HepG2 (cell line): ENCODE measurements around the gene CAPN8. TPM values are rescaled to one million over a fixed set of nuclear protein-coding genes. Genes with fewer than 3 reads are reported as not detected.

Experiments
- ATAC-seq: fragments of 200-7000 bp; cut with Tn5 transposase; 3 replicates; pipeline ENCODE4 v1.9.1; 2020; ENCODE audit warnings: mild to moderate bottlenecking, moderate library complexity
- BruUV-seq: library from RNA; stranded (reverse); fragments of 400-500 nt; replicated peaks from 2 replicates; lab custom pipeline; 2021; lab: Mats Ljungman, UMichigan
- CTCF ChIA-PET: fragments of 300-600 bp; formaldehyde crosslinking; extraction: SDS; loops from one replicate; lab custom pipeline; 2021; ENCODE audit warnings: low total read pairs, inconsistent platforms, low intra/inter-chr PET ratio; lab: Yijun Ruan, JAX
- POLR2A ChIA-PET: fragments of 350-600 bp; sonication (Branson Sonifier 250); formaldehyde crosslinking; loops from one replicate; lab custom pipeline; 2020; ENCODE audit warnings: antibody characterized with exemption, inconsistent platforms; lab: Yijun Ruan, JAX
- DNase-seq: peaks from one replicate; pipeline ENCODE4 v3.0.0-alpha.2; 2015; ENCODE audit warnings: low spot score
- FAIRE-seq: peaks from 3 replicates; lab custom pipeline; 2011; peaks lifted over from hg19 to GRCh38; lab: Jason Lieb, UNC
- H2AFZ ChIP-seq: one replicate; pipeline ENCODE4 v1.6.1; 2011; ENCODE audit warnings: low read length, inconsistent platforms
- H3K27ac ChIP-seq: fragments of 300-600 bp; 3 replicates; pipeline ENCODE4 v1.8.0; 2011; ENCODE audit warnings: mixed run types, mild to moderate bottlenecking, mixed read lengths, low read length, inconsistent platforms; ENCODE audit not compliant: insufficient read depth; ENCODE audit errors: extremely low read length
- H3K27me3 ChIP-seq, 2 experiments: fragments of 200-600 bp in 1 of 2; 2 replicates in 1 of 2; 3 replicates in 1 of 2; pipeline versions ENCODE4 v1.6.0 to v1.8.0; 2011; ENCODE audit warnings: low read length in 2 of 2, mild to moderate bottlenecking in 2 of 2, moderate library complexity in 2 of 2, inconsistent platforms in 1 of 2; ENCODE audit not compliant: insufficient read depth in 2 of 2, control insufficient read depth in 1 of 2
- H3K36me3 ChIP-seq, 2 experiments: fragments of 200-600 bp in 1 of 2; replicated peaks in 1 of 2; 2 replicates in 1 of 2; 3 replicates in 1 of 2; pipeline versions ENCODE4 v1.5.1 to v1.8.0; 2011; ENCODE audit warnings: low read length in 2 of 2, inconsistent platforms in 1 of 2; ENCODE audit not compliant: insufficient read depth in 2 of 2, control insufficient read depth in 1 of 2
- H3K4me1 ChIP-seq: 2 replicates; pipeline ENCODE4 v1.5.1; 2012; ENCODE audit warnings: low read length, inconsistent platforms; ENCODE audit not compliant: insufficient read depth
- H3K4me2 ChIP-seq: 2 replicates; pipeline ENCODE4 v1.6.0; 2011; ENCODE audit warnings: low read depth, low read length, inconsistent platforms
- H3K4me3 ChIP-seq, 3 experiments: fragments of 200-600 bp in 1 of 3; sonication (generic), shearing (Covaris generic) in 1 of 3; replicated peaks in 1 of 3; 2 replicates each; pipeline ENCODE4 v1.5.1; 2011 to 2016; ENCODE audit warnings: low read length in 3 of 3, inconsistent platforms in 2 of 3, low read depth in 2 of 3, mild to moderate bottlenecking in 2 of 3, control low read depth in 1 of 3, mixed read lengths in 1 of 3; ENCODE audit not compliant: insufficient read depth in 1 of 3
- H3K79me2 ChIP-seq: one replicate; pipeline ENCODE4 v1.6.1; 2011; ENCODE audit warnings: low read length, inconsistent platforms; ENCODE audit not compliant: insufficient read depth
- H3K9ac ChIP-seq: 2 replicates; pipeline ENCODE4 v1.6.0; 2011; ENCODE audit warnings: mild to moderate bottlenecking, low read depth, low read length, inconsistent platforms; ENCODE audit not compliant: insufficient read depth
- H3K9me3 ChIP-seq: 2 replicates; pipeline ENCODE4 v1.5.1; 2012; ENCODE audit warnings: mild to moderate bottlenecking, low read length
- H4K20me1 ChIP-seq: 2 replicates; pipeline ENCODE4 v1.6.0; 2011; ENCODE audit warnings: inconsistent platforms, mild to moderate bottlenecking, low read length, moderate library complexity; ENCODE audit not compliant: insufficient read depth
- ARID3A ChIP-seq: IDR thresholded peaks from 2 replicates; pipeline ENCODE4 v1.6.1; 2012; ENCODE audit warnings: low read depth, low read length, improper control_type of control experiment
- DMAP1 ChIP-seq: IDR thresholded peaks from 2 replicates; pipeline ENCODE4 v1.6.1; 2016
- ELF1 ChIP-seq: sonication (generic); formaldehyde crosslinking; IDR thresholded peaks from 2 replicates; pipeline ENCODE4 v1.4.0; 2020; ENCODE audit warnings: missing genetic modification reagents
- HOXD1 ChIP-seq: sonication (generic); formaldehyde crosslinking; IDR thresholded peaks from 2 replicates; pipeline ENCODE4 v1.5.0; 2020; ENCODE audit warnings: missing genetic modification reagents
- JUN ChIP-seq: sonication (generic); formaldehyde crosslinking; IDR thresholded peaks from 2 replicates; pipeline ENCODE4 v1.4.0; 2020; ENCODE audit warnings: mild to moderate bottlenecking, missing genetic modification reagents
- SKI ChIP-seq: fragments of 450-650 bp; IDR thresholded peaks from one replicate; pipeline ENCODE4 v1.6.1; 2018; ENCODE audit warnings: mild to moderate bottlenecking; ENCODE audit not compliant: partially characterized antibody
- TFAP4 ChIP-seq: sonication (generic); IDR thresholded peaks from 2 replicates; pipeline ENCODE4 v1.6.1; 2016; ENCODE audit warnings: low read depth, borderline replicate concordance
- TFDP2 ChIP-seq: sonication (generic); formaldehyde crosslinking; IDR thresholded peaks from 2 replicates; pipeline ENCODE4 v1.4.0; 2020; ENCODE audit warnings: missing genetic modification reagents
- ZNF44 ChIP-seq: sonication (generic); formaldehyde crosslinking; IDR thresholded peaks from 2 replicates; pipeline ENCODE4 v1.5.1; 2020; ENCODE audit warnings: mild to moderate bottlenecking, missing genetic modification reagents
- ZNF660 ChIP-seq: sonication (generic); formaldehyde crosslinking; IDR thresholded peaks from 2 replicates; pipeline ENCODE4 v1.5.1; 2020; ENCODE audit warnings: mild to moderate bottlenecking, low read depth, missing genetic modification reagents, borderline replicate concordance
- ZSCAN22 ChIP-seq: sonication (generic); formaldehyde crosslinking; IDR thresholded peaks from 2 replicates; pipeline ENCODE4 v1.4.0; 2020; ENCODE audit warnings: mild to moderate bottlenecking, missing genetic modification reagents
- WGBS: methylation state at CpG from one replicate; pipeline ENCODE4 v1.1.6; 2017; ENCODE audit warnings: low lambda C conversion rate; 5-methylcytosine and 5-hydroxymethylcytosine counted together
- in situ Hi-C: cut with HindIII; loops from 2 replicates; pipeline ENCODE4 v1.10.0; 2017; ENCODE audit warnings: low pct_unique_long_range_greater_than_20kb; ENCODE audit not compliant: extremely low pct_ligation_motif_present
- intact Hi-C: fragments of 100-400 bp; cut with micrococcal nuclease; formaldehyde crosslinking; loops from one replicate; pipeline ENCODE4 v1.10.0; 2022; ENCODE audit not compliant: unreplicated experiment
- polyA plus RNA-seq, 8 experiments: library from polyadenylated mRNA; depleted of rRNA in 3 of 8; stranded (reverse) in 7 of 8; unstranded in 1 of 8; fragments of >200 nt; fragmentation: Illumina TruSeq in 4 of 8; extraction: Trizol in 4 of 8; gene quantifications; 2 replicates each; pipeline versions ENCODE4 v1.2.1 to v1.2.3, GENCODE V29; 2011 to 2016; ENCODE audit warnings: low read depth in 4 of 8, missing spikeins in 1 of 8, mixed read lengths in 1 of 8; ENCODE audit not compliant: insufficient read depth in 1 of 8
- total RNA-seq, 5 experiments: library from RNA; depleted of rRNA; stranded (reverse); fragments of >200 nt; fragmentation: Illumina TruSeq; extraction: Trizol; gene quantifications; 2 replicates each; pipeline ENCODE4 v1.2.3, GENCODE V29; 2016; ENCODE audit warnings: low read depth in 1 of 5
- TF ChIP-seq, protein P1 (sequence below): sonication (generic); formaldehyde crosslinking; IDR thresholded peaks from 2 replicates; pipeline ENCODE4 v1.9.0; 2021; ENCODE audit warnings: missing genetic modification reagents, borderline replicate concordance

The CAPN8 gene
- total and polyA plus RNA-seq, 2 of the 13 experiments (the other 11 are each of a cell fraction or from before 2014, with no cell fraction given) = 0.20 to 0.25 TPM

DNA sequence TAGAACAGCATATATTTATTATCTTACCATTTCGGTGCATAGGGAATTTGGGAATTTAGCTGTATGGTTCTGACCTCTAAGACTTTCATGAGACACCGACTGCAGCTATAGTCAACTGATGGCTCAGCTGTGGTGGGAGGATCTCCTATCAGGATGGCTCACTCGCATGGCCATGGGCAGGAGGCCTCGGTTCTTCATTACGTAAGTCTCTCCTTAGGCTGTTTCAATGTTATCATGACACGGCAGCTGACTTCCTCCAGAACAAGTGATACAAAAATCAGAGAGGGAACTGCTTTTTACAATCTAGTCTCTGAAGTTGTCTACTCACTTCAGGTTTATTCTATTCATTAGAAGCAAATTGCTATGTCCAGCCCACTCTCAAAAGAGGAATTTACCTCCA lies 13.3 kb upstream of the CAPN8 start:
- POLR2A ChIA-PET = no interaction called here
- Histone ChIP-seq H3K36me3 (no peaks in the 10 kb centered on the region), H3K4me1 (no peaks in the 10 kb centered on the region), H3K4me2 (no peak overlapping the region), H3K9me3 (peaks cover 6% of the 10 kb centered on the region; the same call in 1 of the 2 replicates), H3K27ac (no peak overlapping the region), H4K20me1 (no peaks in the 10 kb centered on the region), H2AFZ (no peak overlapping the region), H3K9ac (no peak overlapping the region), H3K27me3 (peaks cover 0 to 14% of the 10 kb centered on the region in 2 experiments; a peak in 3 of 5 replicates), H3K4me3 (no peak overlapping the region), H3K79me2 (no peaks in the 10 kb centered on the region)
- intact Hi-C loops (no loop called here), in situ Hi-C loops (no loop called here)
- DNase-seq (no peak), FAIRE-seq (no peak), ATAC-seq (no peak)
- TF ChIP-seq ZNF660 (no peak), ARID3A (no peak), ELF1 (CRISPR knock-in tag) (no peak), SKI (no peak), ZNF44 (CRISPR knock-in tag) (no peak), HOXD1 (no peak), DMAP1 (CRISPR knock-in tag) (no peak), JUN (CRISPR knock-in tag) (no peak), TFDP2 (CRISPR knock-in tag) (no peak), ZSCAN22 (CRISPR knock-in tag) (no peak), TFAP4 (no peak)
- TF ChIP-seq, protein P1, sequence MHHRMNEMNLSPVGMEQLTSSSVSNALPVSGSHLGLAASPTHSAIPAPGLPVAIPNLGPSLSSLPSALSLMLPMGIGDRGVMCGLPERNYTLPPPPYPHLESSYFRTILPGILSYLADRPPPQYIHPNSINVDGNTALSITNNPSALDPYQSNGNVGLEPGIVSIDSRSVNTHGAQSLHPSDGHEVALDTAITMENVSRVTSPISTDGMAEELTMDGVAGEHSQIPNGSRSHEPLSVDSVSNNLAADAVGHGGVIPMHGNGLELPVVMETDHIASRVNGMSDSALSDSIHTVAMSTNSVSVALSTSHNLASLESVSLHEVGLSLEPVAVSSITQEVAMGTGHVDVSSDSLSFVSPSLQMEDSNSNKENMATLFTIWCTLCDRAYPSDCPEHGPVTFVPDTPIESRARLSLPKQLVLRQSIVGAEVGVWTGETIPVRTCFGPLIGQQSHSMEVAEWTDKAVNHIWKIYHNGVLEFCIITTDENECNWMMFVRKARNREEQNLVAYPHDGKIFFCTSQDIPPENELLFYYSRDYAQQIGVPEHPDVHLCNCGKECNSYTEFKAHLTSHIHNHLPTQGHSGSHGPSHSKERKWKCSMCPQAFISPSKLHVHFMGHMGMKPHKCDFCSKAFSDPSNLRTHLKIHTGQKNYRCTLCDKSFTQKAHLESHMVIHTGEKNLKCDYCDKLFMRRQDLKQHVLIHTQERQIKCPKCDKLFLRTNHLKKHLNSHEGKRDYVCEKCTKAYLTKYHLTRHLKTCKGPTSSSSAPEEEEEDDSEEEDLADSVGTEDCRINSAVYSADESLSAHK (CRISPR knock-in tag) = no peak
- 26% methylated on average over 6 of the region's 6 CpGs for WGBS
- CTCF ChIA-PET = no interaction called here
- BruUV-seq = no TSS peak
